Lung (tissue), 12 donors: Measurements from ENCODE around the gene COMP. TPM values are rescaled to one million over a fixed set of nuclear protein-coding genes. Genes with fewer than 3 reads are reported as not detected.

ENCODE experiments used
- ATAC-seq: fragments of 200-7000 bp; cut with Tn5 transposase; one replicate; pipeline ENCODE4 v1.9.1; 2020; ENCODE audit warnings: moderate number of reproducible peaks; ENCODE audit not compliant: insufficient read depth, low FRiP score
- DNase-seq, 3 donors: peaks; one replicate each; pipeline ENCODE4 v3.0.0-alpha.2; 2013 to 2017
- H3K27ac ChIP-seq, 2 donors: one replicate each; pipeline ENCODE4 v1.5.1; 2013; ENCODE audit warnings: mild to moderate bottlenecking in 2 of 2, moderate library complexity in 2 of 2, control low read depth in 1 of 2, inconsistent platforms in 1 of 2, low read depth in 1 of 2, low read length in 1 of 2
- H3K27me3 ChIP-seq, 3 donors: one replicate each; pipeline ENCODE4 v1.5.1; 2013; ENCODE audit warnings: low read length in 2 of 3; ENCODE audit not compliant: control insufficient read depth in 3 of 3, insufficient read depth in 3 of 3
- H3K36me3 ChIP-seq, 4 donors: one replicate each; pipeline ENCODE4 v1.5.1; 2013; ENCODE audit warnings: low read length in 4 of 4, mild to moderate bottlenecking in 1 of 4, moderate library complexity in 1 of 4; ENCODE audit not compliant: control insufficient read depth in 4 of 4, insufficient read depth in 4 of 4
- H3K4me1 ChIP-seq, 5 donors: one replicate each; pipeline ENCODE4 v1.5.1; 2013; ENCODE audit warnings: low read length in 5 of 5, mild to moderate bottlenecking in 2 of 5, moderate library complexity in 1 of 5; ENCODE audit not compliant: control insufficient read depth in 5 of 5, insufficient read depth in 5 of 5
- H3K4me3 ChIP-seq: one replicate; pipeline ENCODE4 v1.5.1; 2013; ENCODE audit warnings: mild to moderate bottlenecking, control low read depth, moderate library complexity
- H3K9ac ChIP-seq, 2 donors: one replicate each; pipeline ENCODE4 v1.5.1; 2013; ENCODE audit warnings: low read length in 2 of 2, control low read depth in 1 of 2; ENCODE audit not compliant: insufficient read depth in 1 of 2
- H3K9me3 ChIP-seq, 4 donors: one replicate each; pipeline ENCODE4 v1.5.1; 2013; ENCODE audit warnings: low read length in 3 of 4, mild to moderate bottlenecking in 1 of 4, moderate library complexity in 1 of 4; ENCODE audit not compliant: control insufficient read depth in 4 of 4, insufficient read depth in 3 of 4
- CTCF ChIP-seq: IDR thresholded peaks from 2 replicates; pipeline ENCODE4 v1.5.1; 2012; ENCODE audit warnings: mild to moderate bottlenecking; ENCODE audit errors: control extremely low read depth, extremely low read depth
- WGBS, 2 donors: extraction: QIAGEN DNeasy Blood & Tissue Kit; methylation state at CpG; one replicate each; pipeline ENCODE4 v1.1.7; 2013; 5-methylcytosine and 5-hydroxymethylcytosine counted together
- polyA plus RNA-seq, 2 donors: library from polyadenylated mRNA; stranded (reverse); fragments of 200-250 nt; gene quantifications; one replicate each; pipeline ENCODE4 v1.2.1, GENCODE V29; 2013
- total RNA-seq, 2 donors: library from RNA; depleted of rRNA in 1 of 2; stranded (reverse); fragments of >200 nt in 1 of 2; gene quantifications; one replicate each; pipeline ENCODE4 v1.2.1, GENCODE V29; 2014 to 2021
- donor health status: control.
- donor health status: control.
- donor health status: Bipolar disorder and iron deficiency.
- donor health status: healthy.
- donor health status: DM: yes; HTN: yes; CAD: no.

The COMP gene
- total and polyA plus RNA-seq, 4 donors = 1.7 to 3.5 (median 2.4) TPM; not detected in 1

GRCh38 chr19:18778826-18779495 is 12.1 kb downstream of the COMP start:
- no peak overlapping the region for H3K9ac ChIP-seq
- peaks cover 0 to 3% (median 0%) of the 10 kb centered on the region in 4 donors for H3K36me3 ChIP-seq
- no peak for DNase-seq
- ATAC-seq = no peak
- H3K4me3 ChIP-seq = no peak overlapping the region
- peaks cover 0 to 10% (median 8%) of the 10 kb centered on the region in 3 donors for H3K27me3 ChIP-seq
- H3K9me3 ChIP-seq = no peaks in the 10 kb centered on the region
- H3K27ac ChIP-seq = no peak overlapping the region
- WGBS, 2 donors = 81 to 92% methylated on average over 14 of the region's 14 CpGs
- no peak for TF ChIP-seq CTCF
- peaks cover 0 to 6% (median 0%) of the 10 kb centered on the region in 5 donors for H3K4me1 ChIP-seq

- WGBS, 2 donors = 49 to 81% methylated on average over 11 of the region's 11 CpGs
- Histone ChIP-seq H3K9ac (no peak overlapping the region), H3K27me3 (peaks cover 0 to 10% (median 8%) of the 10 kb centered on the region in 3 donors), H3K4me1 (peaks cover 0 to 6% (median 0%) of the 10 kb centered on the region in 5 donors), H3K9me3 (no peaks in the 10 kb centered on the region), H3K4me3 (no peak overlapping the region), H3K36me3 (peaks cover 0 to 3% (median 0%) of the 10 kb centered on the region in 4 donors), H3K27ac (no peak overlapping the region)
- TF ChIP-seq CTCF = no peak
- no peak for DNase-seq
- no peak for ATAC-seq
Measured at GRCh38 chr19:18778076-18778389, 13.1 kb downstream of the COMP start.

DNA sequence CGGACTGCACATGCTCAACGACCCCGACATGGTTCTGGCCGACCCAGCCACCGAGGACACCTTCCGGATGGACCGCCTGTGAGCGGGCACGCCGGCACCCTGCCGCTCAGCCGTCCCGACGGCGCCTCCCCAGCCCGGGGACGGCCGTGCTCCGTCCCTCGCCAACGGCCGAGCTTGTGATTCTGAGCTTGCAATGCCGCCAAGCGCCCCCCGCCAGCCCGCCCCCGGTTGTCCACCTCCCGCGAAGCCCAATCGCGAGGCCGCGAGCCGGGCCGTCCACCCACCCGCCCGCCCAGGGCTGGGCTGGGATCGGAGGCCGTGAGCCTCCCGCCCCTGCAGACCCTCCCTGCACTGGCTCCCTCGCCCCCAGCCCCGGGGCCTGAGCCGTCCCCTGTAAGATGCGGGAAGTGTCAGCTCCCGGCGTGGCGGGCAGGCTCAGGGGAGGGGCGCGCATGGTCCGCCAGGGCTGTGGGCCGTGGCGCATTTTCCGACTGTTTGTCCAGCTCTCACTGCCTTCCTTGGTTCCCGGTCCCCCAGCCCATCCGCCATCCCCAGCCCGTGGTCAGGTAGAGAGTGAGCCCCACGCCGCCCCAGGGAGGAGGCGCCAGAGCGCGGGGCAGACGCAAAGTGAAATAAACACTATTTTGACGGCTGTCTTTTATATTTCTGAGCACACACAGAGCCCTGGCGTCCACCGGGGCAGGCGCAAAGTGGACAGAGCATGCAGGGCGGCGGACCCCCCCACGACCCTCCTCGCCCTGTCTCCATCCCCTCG is 13.6 kb downstream of the COMP start:
- H3K4me1 ChIP-seq = peaks cover 0 to 6% (median 0%) of the 10 kb centered on the region in 5 donors
- ATAC-seq = no peak
- peaks cover 0 to 10% (median 8%) of the 10 kb centered on the region in 3 donors for H3K27me3 ChIP-seq
- no peaks in the 10 kb centered on the region for H3K9me3 ChIP-seq
- 54 to 83% methylated on average over 59 to 71 of the region's 71 CpGs for whole genome bisulfite sequencing, 2 donors
- H3K36me3 ChIP-seq = peaks cover 0 to 3% (median 0%) of the 10 kb centered on the region in 4 donors
- H3K9ac ChIP-seq = no peak overlapping the region
- H3K4me3 ChIP-seq = no peak overlapping the region
- H3K27ac ChIP-seq = no peak overlapping the region
- TF ChIP-seq CTCF = no peak
- DNase-seq = no peak
